ENCODE results near the gene LYST.

Gene LYST

GRCh38 chr1:235712812-235713211 lies 153.9 kb downstream of the LYST start:
- no peak overlapping the region for H3K27ac ChIP-seq (ENCODE audit: low read length)
- H3F3A ChIP-seq (ENCODE audit: insufficient read depth, low read length): no peaks in the 10 kb centered on the region

GRCh38 chr1:235710687-235711086 lies 156.0 kb downstream of the LYST start:
- Histone ChIP-seq H2AFZ (ENCODE audit: low read length) (no peak overlapping the region), H3K27me3 (replicated peaks; ENCODE audit: insufficient read depth, low read length) (no peaks in the 10 kb centered on the region), H3K9ac (ENCODE audit: low read length) (no peak overlapping the region), H3K9me2 (replicated peaks; ENCODE audit: insufficient read depth, low read length) (no peaks in the 10 kb centered on the region), H3K9me3 (replicated peaks; ENCODE audit: insufficient read depth, low read length) (no peaks in the 10 kb centered on the region), H3K4me1 (ENCODE audit: low read length) (no peaks in the 10 kb centered on the region), H3K4me2 (ENCODE audit: low read depth, low read length) (no peak overlapping the region), H3K27ac (ENCODE audit: low read length) (no peak overlapping the region), H3F3A (ENCODE audit: insufficient read depth, low read length) (no peaks in the 10 kb centered on the region), H3K36me3 (replicated peaks; ENCODE audit: insufficient read depth, low read length) (no peaks in the 10 kb centered on the region), H4K20me1 (ENCODE audit: insufficient read depth, low read length) (no peaks in the 10 kb centered on the region), H3K79me2 (ENCODE audit: low read length) (no peaks in the 10 kb centered on the region), H3K4me3 (ENCODE audit: low read length) (no peak overlapping the region)
- DNase-seq: no peak
- no peak for TF ChIP-seq EZH2phosphoT487 (IDR thresholded peaks at IDR 0.05; ENCODE audit: low read length)
- TF ChIP-seq CTCF (IDR thresholded peaks at IDR 0.05; ENCODE audit: low read length): no peak
- no peak for TF ChIP-seq EZH2 (optimal IDR thresholded peaks at IDR 0.05; ENCODE audit: low read depth, low read length)

More at GRCh38 chr1:235712812-235713211, 153.9 kb downstream of the LYST start:
- Histone ChIP-seq H3K4me2 (ENCODE audit: low read depth, low read length) (no peak overlapping the region), H2AFZ (ENCODE audit: low read length) (no peak overlapping the region), H3K79me2 (ENCODE audit: low read length) (no peaks in the 10 kb centered on the region), H3K4me3 (ENCODE audit: low read length) (no peak overlapping the region), H3K9me3 (replicated peaks; ENCODE audit: insufficient read depth, low read length) (no peaks in the 10 kb centered on the region), H3K4me1 (ENCODE audit: low read length) (no peaks in the 10 kb centered on the region), H3K9me2 (replicated peaks; ENCODE audit: insufficient read depth, low read length) (no peaks in the 10 kb centered on the region), H3K9ac (ENCODE audit: low read length) (no peak overlapping the region), H4K20me1 (ENCODE audit: insufficient read depth, low read length) (no peaks in the 10 kb centered on the region), H3K36me3 (replicated peaks; ENCODE audit: insufficient read depth, low read length) (no peaks in the 10 kb centered on the region), H3K27me3 (replicated peaks; ENCODE audit: insufficient read depth, low read length) (no peaks in the 10 kb centered on the region)
- DNase-seq: no peak
- no peak for TF ChIP-seq CTCF (IDR thresholded peaks at IDR 0.05; ENCODE audit: low read length)

- Histone ChIP-seq H3K9me2 (replicated peaks; ENCODE audit: insufficient read depth, low read length) (no peaks in the 10 kb centered on the region), H3K27ac (ENCODE audit: low read length) (no peak overlapping the region), H2AFZ (ENCODE audit: low read length) (no peak overlapping the region), H3F3A (ENCODE audit: insufficient read depth, low read length) (no peaks in the 10 kb centered on the region), H3K27me3 (replicated peaks; ENCODE audit: insufficient read depth, low read length) (no peaks in the 10 kb centered on the region), H3K36me3 (replicated peaks; ENCODE audit: insufficient read depth, low read length) (no peaks in the 10 kb centered on the region), H3K4me2 (ENCODE audit: low read depth, low read length) (no peak overlapping the region), H3K9ac (ENCODE audit: low read length) (no peak overlapping the region), H3K4me3 (ENCODE audit: low read length) (no peak overlapping the region), H3K4me1 (ENCODE audit: low read length) (no peaks in the 10 kb centered on the region), H3K79me2 (ENCODE audit: low read length) (no peaks in the 10 kb centered on the region), H4K20me1 (ENCODE audit: insufficient read depth, low read length) (no peaks in the 10 kb centered on the region), H3K9me3 (replicated peaks; ENCODE audit: insufficient read depth, low read length) (no peaks in the 10 kb centered on the region)
- TF ChIP-seq CTCF (IDR thresholded peaks at IDR 0.05; ENCODE audit: low read length) (no peak), EZH2phosphoT487 (IDR thresholded peaks at IDR 0.05; ENCODE audit: low read length) (no peak), EZH2 (optimal IDR thresholded peaks at IDR 0.05; ENCODE audit: low read depth, low read length) (no peak)
- DNase-seq: no peak
These were observed 157.7 kb downstream of the LYST start for GRCh38 chr1:235709018-235709417.

All from MM.1S (cell line).